HG02763 (cell line): ENCODE results near the gene LPAR3.
"Not testable (repeated sequence)": the region's sequence is repeated elsewhere in the genome, so short reads cannot be mapped to it uniquely, and the experiment has no call there.

Experiments
- ATAC-seq: cut with Tn5 transposase; IDR thresholded peaks from one replicate; pipeline ENCODE4 v1.9.1; 2021; ENCODE audit warnings: mild to moderate bottlenecking, moderate library complexity; ENCODE audit not compliant: unreplicated experiment

The LPAR3 gene

GRCh38 chr1:84892705-84893618 lies at the start of gene LPAR3:
Gene LPAR3 (minus strand): TSS chr1:84893206. CDS start chr1:84866120, 27,086 bp downstream.
- no peak for ATAC-seq

- no peak for ATAC-seq
Observed at GRCh38 chr1:84941843-84942242, 48.8 kb upstream of the LPAR3 start.

DNA sequence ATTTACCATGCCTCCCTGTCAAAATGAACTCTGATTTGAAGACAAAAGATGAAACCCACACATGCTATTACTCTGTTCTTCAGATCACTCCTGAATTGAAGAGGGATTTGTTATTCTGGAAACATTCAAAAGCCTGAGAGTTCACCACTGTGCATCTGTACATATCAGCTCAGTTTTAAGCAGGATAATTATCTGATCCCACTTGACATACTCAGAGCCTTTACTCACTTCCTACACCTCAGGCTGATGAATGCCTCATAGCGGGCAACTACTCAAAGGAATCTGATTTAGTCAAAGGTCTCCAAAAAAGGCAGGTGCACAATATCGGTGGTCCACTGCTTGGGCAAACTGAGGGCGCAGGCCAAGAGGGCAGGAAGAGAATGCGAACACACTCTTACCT lies 47.5 kb upstream of the LPAR3 start:
- ATAC-seq, result no peak

DNA sequence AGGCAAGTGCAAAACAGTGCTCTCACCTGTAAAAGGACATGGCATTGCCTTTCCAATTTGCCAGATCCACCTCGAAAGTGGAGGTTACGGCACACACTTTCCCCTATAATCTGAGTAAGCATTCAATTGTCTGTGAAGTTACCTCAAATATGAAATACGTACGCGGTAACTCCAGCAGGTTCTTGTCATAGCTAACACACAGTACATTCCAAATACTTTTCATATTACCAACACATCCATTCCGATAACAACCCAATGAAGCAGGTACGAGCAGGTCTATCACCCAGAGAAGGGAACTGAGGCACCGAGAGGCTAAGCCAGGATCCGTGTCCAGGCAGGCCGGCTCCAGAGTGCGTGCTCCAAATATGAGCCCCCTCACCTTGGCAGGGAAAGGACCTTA lies 46.8 kb upstream of the LPAR3 start:
- ATAC-seq, result no peak

DNA sequence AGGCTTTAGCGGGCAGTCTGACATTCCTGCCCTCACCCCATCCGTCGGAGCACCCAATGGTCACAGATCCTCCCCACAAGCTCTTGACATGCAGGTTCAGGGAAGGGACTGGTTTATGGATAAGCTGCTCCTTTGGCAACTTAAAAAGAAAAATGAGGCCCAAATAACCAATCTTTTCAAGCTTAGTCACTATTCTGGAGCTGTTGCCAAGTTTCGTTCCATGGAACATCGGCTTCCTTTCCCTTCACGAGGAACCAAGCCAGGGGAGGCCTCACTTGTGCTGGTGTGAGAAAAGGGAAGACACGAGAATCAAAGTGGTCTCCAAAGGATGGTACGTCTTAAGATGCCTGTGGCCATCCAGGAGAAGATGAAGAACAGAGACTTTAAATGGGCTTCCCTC lies 46.1 kb upstream of the LPAR3 start:
- ATAC-seq, result no peak

- ATAC-seq, result no peak
Observed at GRCh38 chr1:84936116-84936810, 43.3 kb upstream of the LPAR3 start.

DNA sequence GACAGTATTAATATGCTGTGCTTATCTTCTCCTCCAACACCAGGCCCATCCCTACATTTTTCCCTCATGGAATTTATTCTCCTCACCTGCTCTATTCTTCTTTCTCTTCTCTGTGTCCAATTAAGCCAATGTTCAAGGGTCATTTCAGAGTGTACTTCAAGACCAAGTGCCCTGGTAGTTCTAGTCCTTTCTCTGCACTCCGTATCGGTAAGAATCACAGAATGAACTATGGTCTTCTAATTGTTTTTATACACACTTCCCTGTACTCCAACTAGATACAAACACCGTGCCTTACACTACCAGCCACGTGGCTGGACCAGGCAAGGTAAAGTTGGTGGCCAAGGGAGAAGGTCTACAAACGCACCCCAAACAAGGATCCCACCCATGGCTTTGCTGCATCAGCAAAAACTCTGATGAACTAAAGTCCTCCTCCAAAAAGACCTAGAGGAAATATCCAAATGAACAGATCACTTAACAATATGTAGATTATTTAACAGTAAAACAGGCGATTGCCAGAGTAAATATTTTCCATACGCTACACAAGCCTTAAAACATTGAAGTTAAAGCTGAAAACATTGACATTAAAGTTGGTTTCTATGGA lies 40.1 kb upstream of the LPAR3 start:
- no peak for ATAC-seq

- ATAC-seq, result no peak
Observed at GRCh38 chr1:84930831-84931230, 37.8 kb upstream of the LPAR3 start.

GRCh38 chr1:84930329-84930728 lies 37.3 kb upstream of the LPAR3 start:
- no peak for ATAC-seq

DNA sequence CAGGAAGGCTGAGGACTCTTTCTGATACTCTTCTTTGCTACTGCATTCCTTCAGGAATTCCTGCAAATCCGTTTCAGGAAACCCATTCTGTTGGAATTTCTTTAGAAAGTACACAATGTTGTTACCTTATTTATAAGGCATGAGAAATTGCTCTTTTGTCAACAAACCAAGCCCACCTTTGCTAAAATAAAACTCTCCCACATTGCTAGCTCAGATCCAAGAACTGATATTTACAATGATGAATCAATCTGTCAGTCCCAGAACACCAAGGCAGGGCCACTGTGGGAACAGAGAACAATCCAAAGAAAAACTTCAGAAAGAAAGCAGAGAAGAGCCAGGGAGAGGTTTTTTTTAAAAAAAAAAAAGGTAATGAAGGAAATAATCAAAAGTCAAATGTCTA lies 36.6 kb upstream of the LPAR3 start:
- no peak for ATAC-seq

DNA sequence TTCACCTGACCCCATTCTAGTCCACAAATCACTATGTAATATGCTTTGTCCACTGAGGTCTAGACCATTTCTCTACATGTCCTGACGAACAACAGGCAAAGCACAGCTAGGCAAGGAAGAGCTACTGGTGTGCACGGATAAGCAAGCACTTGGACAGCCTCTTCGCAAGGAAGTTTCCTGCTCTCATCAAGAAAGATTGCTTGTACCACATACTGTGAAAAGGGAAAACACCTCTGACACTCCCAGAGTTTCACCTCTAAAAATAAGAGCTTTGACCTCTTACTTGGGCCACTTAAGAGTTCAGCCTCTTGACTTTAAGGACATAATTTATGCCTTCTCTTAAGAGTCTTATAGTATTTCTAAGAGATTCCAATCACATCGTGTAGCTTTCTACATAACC lies 36.0 kb upstream of the LPAR3 start:
- no peak for ATAC-seq

DNA sequence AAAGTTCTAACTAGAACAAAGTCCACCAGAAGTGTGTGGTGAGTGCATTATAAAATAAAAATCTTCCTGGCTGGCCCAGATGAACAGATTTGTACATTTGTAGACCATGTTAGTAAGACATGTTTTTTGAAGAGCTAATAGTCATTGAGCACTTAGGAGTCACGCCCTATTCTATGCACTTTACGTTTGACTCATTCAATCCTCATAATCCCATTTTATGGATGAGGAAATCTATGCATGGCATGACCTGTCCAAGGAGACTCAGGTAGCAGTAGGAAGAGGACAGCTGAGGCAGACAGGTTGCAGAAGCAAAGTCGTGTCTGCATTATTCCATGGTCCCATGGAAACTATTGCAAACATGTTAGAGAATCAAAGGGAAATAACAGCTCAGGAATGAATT lies 30.3 kb upstream of the LPAR3 start:
- no peak for ATAC-seq

DNA sequence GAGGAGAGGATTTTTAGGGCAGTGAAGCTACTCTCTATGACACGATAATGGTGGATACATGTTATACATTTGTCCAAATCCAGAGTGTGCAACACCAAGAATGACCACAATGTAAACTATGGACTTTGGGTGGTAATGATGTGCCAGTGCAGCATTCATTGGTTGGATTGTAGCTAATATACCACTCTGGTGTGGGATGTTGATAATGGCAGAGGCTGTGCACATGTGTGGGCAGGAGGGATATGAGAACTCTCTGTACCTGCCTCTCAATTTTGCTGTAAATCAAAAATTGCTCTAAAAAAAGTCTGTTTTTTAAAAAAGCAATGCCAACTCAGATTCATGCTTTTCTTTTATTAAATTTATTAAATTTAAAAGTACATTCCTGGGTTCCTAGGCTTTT lies 27.2 kb upstream of the LPAR3 start:
- no peak for ATAC-seq

GRCh38 chr1:84919461-84919970 lies 26.5 kb upstream of the LPAR3 start:
- no peak for ATAC-seq

GRCh38 chr1:84918726-84919336 lies 25.8 kb upstream of the LPAR3 start:
- ATAC-seq, result no peak

GRCh38 chr1:84916897-84917296 lies 23.9 kb upstream of the LPAR3 start:
- ATAC-seq, result no peak

DNA sequence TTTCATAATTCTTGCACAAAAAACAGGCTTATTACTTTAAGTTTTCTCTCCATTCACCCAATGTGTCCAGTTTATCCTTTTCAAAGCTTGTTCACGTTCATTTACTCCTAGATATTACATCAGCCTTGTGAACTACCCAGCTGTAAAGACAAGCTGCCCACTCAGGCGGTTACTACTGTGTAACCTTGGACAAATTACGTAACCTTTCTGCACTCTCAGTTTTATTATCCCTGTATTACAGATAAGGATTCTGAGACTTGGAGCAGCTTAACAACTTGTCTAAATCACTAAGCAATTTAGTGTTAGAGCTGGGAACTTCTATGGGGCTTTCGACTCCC lies 20.5 kb upstream of the LPAR3 start:
- ATAC-seq, result no peak

DNA sequence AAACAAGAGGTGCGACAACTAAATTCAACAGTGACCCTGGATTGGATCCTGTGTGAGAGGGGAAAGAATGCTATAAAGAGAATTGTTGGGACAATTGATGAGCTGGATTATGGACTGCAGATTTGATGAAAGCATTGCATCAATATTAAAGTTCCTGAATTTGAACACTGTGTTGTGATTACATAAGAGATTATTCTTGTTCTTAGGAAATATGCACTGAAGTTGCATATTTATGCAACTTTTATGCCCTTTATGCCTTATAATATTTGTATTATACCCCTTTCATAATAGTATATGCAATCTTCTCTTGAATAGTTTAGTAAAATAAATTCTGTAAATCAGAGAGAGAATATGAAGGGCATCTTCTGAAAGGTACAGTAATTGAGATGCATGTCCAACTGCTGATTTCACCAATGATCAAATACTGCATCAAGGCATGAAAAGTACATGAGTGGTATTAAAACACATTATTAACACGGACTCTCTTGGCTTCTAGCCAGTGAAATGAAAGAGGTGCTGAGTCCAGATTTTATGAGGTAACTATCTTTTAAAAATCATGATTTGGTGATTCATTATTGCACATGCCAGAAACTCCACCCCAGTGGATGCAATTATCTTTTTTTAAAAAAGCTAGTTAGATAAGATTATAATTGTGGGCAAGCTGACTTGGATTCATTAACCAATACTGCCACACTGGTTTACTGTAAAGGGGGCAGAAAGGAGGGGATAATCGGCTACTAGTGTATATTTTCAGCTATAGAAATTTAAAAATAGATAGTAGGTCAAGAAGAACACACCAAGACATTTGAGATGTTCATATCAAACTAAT lies 19.9 kb upstream of the LPAR3 start:
- ATAC-seq, result no peak

DNA sequence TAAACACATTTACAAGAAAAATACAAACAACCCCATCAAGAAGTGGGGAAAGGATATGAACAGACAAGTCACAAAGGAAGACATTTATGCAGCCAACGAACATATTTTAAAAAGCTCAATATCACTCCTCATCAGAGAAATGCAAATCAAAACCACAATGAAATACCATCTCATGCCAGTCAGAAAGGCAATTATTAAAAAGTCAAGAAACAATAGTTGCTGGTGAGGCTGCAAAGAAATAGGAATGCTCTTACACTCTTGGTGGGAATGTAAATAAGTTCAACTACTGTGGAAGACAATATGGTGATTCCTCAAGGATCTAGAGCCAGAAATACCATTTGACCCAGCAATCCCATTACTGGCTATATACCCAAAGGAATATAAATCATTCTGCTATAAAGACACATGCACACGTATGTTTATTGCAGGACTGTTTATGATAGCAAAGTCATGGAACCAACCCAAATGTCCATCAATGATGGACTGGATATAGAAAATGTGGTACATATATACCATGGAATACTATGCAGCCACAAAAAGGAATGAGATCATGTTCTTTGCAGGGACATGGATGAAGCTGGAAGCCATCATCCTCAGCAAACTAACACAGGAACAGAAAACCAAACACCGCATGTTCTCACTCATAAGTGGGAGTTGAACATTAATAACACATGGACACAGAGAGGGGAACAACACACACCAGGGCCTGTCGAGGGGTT lies 15.9 kb upstream of the LPAR3 start:
- ATAC-seq, result not testable (repeated sequence)
